Central memory CD8-positive, alpha-beta T cell (primary cell): ENCODE results near the gene LTBP2.

Experiments used
- ATAC-seq: fragments of 150-1000 bp; cut with Tn5 transposase; replicated peaks from 2 replicates; pipeline ENCODE4 v1.10.0; 2022; ENCODE audit warnings: mild to moderate bottlenecking, moderate FRiP score, moderate number of reproducible peaks; ENCODE audit not compliant: poor library complexity, severe bottlenecking; ENCODE audit errors: extremely low read depth
- DNase-seq, 2 donors: peaks; one replicate each; pipeline ENCODE4 v3.0.0; 2021; ENCODE audit warnings: low spot score in 2 of 2
- H3K27ac Mint-ChIP-seq: one replicate; pipeline ENCODE4 v1.8.0; 2022; ENCODE audit warnings: low read depth, mild to moderate bottlenecking, moderate library complexity, mixed read lengths
- H3K27me3 Mint-ChIP-seq: one replicate; pipeline ENCODE4 v1.8.0; 2022; ENCODE audit warnings: mixed read lengths
- H3K36me3 Mint-ChIP-seq: one replicate; pipeline ENCODE4 v1.8.0; 2022; ENCODE audit warnings: mild to moderate bottlenecking, moderate library complexity, mixed read lengths; ENCODE audit not compliant: insufficient read depth
- H3K4me1 Mint-ChIP-seq: one replicate; pipeline ENCODE4 v1.8.0; 2022; ENCODE audit warnings: mixed read lengths
- H3K4me3 Mint-ChIP-seq: one replicate; pipeline ENCODE4 v1.8.0; 2022; ENCODE audit warnings: mild to moderate bottlenecking, moderate library complexity, mixed read lengths
- H3K9me3 Mint-ChIP-seq: one replicate; pipeline ENCODE4 v1.8.0; 2022; ENCODE audit warnings: mixed read lengths

Gene LTBP2

DNA sequence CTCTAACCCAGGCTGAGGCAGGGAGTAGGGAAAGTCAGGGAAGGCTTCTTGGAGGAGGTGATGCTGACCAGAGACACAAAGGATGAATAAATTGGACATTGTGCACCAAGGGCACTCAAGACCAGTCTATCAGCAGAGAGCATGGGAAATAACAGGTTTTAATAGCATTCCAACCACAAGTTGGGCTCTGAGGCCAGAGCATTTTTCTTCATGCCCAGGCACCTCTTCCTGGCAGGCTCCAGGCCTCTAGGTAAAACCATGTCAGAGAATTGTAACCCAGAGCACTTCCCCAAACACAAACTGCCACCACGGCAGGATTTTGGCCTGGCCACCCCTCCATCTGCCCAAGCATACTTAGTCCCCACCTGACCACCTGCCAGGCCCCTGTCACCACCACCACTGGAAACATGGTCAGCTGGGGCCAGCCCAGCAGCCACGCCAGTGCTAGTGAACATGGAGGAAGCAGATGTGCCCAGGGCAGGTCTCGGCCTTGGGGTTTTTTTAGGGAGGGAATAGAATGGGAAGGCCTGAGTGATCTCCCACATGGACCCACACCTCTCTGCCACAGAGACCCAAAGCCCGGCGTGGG lies 22.7 kb downstream of the LTBP2 start:
- H3K27ac Mint-ChIP-seq, result no peak overlapping the region
- no peak for DNase-seq
- no peaks in the 10 kb centered on the region for H3K36me3 Mint-ChIP-seq
- no peaks in the 10 kb centered on the region for H3K4me1 Mint-ChIP-seq
- no peak overlapping the region for H3K4me3 Mint-ChIP-seq
- H3K9me3 Mint-ChIP-seq, result no peaks in the 10 kb centered on the region
- peaks cover 18% of the 10 kb centered on the region for H3K27me3 Mint-ChIP-seq
- ATAC-seq, result no peak

GRCh38 chr14:74587363-74587707 lies 24.7 kb downstream of the LTBP2 start:
- H3K27ac Mint-ChIP-seq, result no peak overlapping the region
- H3K36me3 Mint-ChIP-seq, result no peaks in the 10 kb centered on the region

GRCh38 chr14:74586681-74587362 lies 25.2 kb downstream of the LTBP2 start:
- Mint-ChIP-seq H3K9me3 (no peaks in the 10 kb centered on the region), H3K27ac (no peak overlapping the region), H3K36me3 (no peaks in the 10 kb centered on the region), H3K4me3 (no peak overlapping the region), H3K4me1 (no peaks in the 10 kb centered on the region), H3K27me3 (peaks cover 19% of the 10 kb centered on the region)
- ATAC-seq, result no peak
- no peak for DNase-seq

More at GRCh38 chr14:74587363-74587707, 24.7 kb downstream of the LTBP2 start:
- Mint-ChIP-seq H3K4me1 (no peaks in the 10 kb centered on the region), H3K27me3 (peaks cover 19% of the 10 kb centered on the region), H3K4me3 (no peak overlapping the region), H3K9me3 (no peaks in the 10 kb centered on the region)
- DNase-seq, result no peak
- ATAC-seq, result no peak

DNA sequence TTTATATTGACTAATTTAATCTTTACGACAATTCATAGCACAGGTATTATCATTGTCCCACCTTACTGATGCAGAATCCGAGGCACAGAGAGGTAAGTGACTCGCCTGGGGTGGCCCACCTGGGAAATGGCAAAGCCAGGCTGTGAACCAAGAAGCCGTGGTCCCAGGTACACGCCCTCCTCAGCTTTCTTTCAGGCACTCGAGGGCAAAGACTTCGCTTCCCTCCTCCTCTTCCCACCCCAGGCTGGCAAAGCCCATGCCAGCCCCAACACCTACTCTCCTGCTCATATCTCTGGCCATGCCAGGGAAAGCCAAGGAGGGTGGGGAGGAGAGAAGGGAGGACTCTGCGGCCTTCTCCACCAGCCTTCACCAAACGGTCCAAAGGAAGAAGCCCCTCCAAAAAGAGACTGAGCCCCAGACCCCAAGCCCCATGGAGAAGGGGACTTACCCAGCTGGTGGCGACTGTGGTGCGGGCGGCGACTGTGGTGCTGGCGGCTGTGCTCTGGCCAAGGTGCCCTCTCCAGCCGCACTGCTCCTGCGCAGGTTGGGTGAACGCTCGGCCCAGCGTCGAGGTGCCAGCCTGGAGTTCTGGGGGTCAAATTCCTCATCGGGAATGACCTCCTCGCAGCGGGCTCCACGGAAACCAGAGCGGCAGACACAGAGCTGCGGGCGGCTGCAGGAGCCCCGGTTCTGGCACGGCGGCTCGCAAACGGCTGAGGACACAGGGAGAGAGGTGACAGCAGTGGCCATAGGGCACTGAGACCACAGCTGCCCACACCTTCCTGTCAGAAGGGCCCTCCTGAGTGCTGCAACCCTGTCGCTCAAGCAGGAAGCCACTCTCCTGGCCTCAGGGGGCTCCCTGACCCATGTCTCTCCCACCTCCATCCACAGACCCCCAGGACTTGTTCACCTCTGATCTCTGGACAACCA lies 26.4 kb downstream of the LTBP2 start:
- Mint-ChIP-seq H3K9me3 (no peaks in the 10 kb centered on the region), H3K4me1 (no peaks in the 10 kb centered on the region)

DNA sequence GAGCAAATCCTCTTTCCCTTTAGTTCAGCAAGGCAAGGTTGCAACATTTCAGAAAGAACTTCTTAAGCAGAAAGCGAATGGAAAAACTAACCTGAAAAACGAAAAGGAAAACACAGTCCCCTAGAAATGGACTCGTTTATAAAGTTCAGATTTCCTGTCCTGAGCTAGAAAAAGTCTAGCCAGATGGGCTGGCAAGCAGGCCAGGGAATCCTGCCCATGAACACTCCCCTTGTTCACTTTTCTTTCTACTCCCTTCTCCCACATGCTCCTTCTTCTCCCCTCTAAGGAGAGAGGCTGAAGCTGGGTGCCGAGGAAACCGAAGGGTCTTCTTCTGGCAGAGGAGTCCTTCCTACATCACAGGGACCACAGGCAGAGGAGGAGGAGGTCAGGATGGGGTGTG lies 27.1 kb downstream of the LTBP2 start:
- DNase-seq (no peak), ATAC-seq (no peak)
- no peaks in the 10 kb centered on the region for H3K9me3 Mint-ChIP-seq
- no peaks in the 10 kb centered on the region for H3K36me3 Mint-ChIP-seq
- no peak overlapping the region for H3K27ac Mint-ChIP-seq
- H3K4me3 Mint-ChIP-seq, result no peak overlapping the region
- H3K27me3 Mint-ChIP-seq, result peaks cover 20% of the 10 kb centered on the region
- peaks cover 3% of the 10 kb centered on the region for H3K4me1 Mint-ChIP-seq

More for the DNA sequence above, 26.4 kb downstream of the LTBP2 start:
- Mint-ChIP-seq H3K4me3 (no peak overlapping the region), H3K27me3 (peaks cover 19% of the 10 kb centered on the region), H3K27ac (no peak overlapping the region), H3K36me3 (no peaks in the 10 kb centered on the region)
- no peak for DNase-seq
- no peak for ATAC-seq

GRCh38 chr14:74583689-74584434 lies 28.2 kb downstream of the LTBP2 start:
- no peaks in the 10 kb centered on the region for H3K9me3 Mint-ChIP-seq
- H3K27ac Mint-ChIP-seq, result no peak overlapping the region
- H3K4me1 Mint-ChIP-seq, result peaks cover 8% of the 10 kb centered on the region
- ATAC-seq (no peak), DNase-seq (no peak)
- peaks cover 28% of the 10 kb centered on the region for H3K27me3 Mint-ChIP-seq
- H3K4me3 Mint-ChIP-seq, result no peak overlapping the region
- no peaks in the 10 kb centered on the region for H3K36me3 Mint-ChIP-seq

DNA sequence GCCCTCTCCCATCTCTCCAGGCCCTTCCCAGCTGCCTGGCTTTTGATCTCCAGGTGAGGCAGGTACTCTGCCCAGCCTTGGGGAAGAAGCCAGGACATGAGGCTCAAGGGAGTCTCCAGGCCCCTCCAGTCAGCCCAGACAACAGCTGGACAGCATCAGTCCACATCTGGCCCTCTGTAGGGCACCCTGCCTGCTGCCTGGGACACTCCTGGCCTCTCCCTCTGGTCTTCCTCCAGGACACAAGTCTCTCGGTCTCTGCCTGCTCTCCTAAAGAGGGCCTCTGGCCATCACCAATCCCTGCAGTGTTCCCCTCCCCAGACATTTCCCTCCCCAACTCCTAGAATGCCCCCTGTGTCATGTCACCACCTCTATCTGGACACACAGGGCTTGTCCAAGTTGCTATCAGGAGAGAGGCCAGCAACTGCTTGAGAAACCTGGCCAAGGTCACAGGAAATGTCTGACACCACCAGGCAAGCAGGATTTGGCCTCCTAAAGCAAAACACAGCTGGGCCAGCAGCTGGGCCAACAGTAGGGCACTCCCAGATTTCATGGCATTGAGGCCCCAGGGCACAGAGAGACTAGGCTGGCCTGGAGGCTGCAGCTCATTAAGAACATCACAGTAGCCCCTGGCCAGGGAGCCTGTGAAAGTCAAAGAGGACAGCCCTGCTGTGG lies 29.0 kb downstream of the LTBP2 start:
- Mint-ChIP-seq H3K4me3 (no peak overlapping the region), H3K27ac (no peak overlapping the region), H3K4me1 (peaks cover 8% of the 10 kb centered on the region), H3K9me3 (no peaks in the 10 kb centered on the region), H3K27me3 (peaks cover 30% of the 10 kb centered on the region), H3K36me3 (no peaks in the 10 kb centered on the region)
- DNase-seq, result no peak
- no peak for ATAC-seq

DNA sequence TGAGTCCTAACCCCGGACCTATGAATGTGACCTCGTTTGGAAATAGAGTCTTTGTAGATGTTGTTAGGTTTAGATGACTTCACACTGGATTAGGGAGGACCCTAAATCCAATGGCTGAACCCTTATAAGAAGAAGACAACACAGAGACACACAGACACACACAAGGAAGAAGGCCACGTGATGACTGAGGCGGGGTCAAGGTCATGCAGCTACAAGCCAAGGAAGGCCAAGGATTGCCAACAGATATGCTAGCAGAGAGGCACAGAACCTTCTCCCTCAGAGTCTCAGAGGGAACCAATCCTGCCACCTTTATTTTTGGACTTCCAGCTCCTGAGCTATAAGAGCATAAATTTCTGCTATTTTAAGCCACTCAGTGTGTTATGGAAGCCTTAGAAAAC lies 31.8 kb downstream of the LTBP2 start:
- H3K9me3 Mint-ChIP-seq, result no peaks in the 10 kb centered on the region
- H3K4me1 Mint-ChIP-seq, result peaks cover 8% of the 10 kb centered on the region
- H3K27ac Mint-ChIP-seq, result no peak overlapping the region
- DNase-seq (no peak), ATAC-seq (no peak)
- H3K27me3 Mint-ChIP-seq, result peaks cover 40% of the 10 kb centered on the region
- H3K36me3 Mint-ChIP-seq, result no peaks in the 10 kb centered on the region
- H3K4me3 Mint-ChIP-seq, result no peak overlapping the region

- ATAC-seq, result no peak
- H3K4me3 Mint-ChIP-seq, result no peak overlapping the region
- peaks cover 11% of the 10 kb centered on the region for H3K4me1 Mint-ChIP-seq
- peaks cover 34% of the 10 kb centered on the region for H3K27me3 Mint-ChIP-seq
- no peak overlapping the region for H3K27ac Mint-ChIP-seq
- no peaks in the 10 kb centered on the region for H3K9me3 Mint-ChIP-seq
- DNase-seq, result no peak
- H3K36me3 Mint-ChIP-seq, result no peaks in the 10 kb centered on the region
These were observed 32.4 kb downstream of the LTBP2 start for GRCh38 chr14:74579447-74580274.

DNA sequence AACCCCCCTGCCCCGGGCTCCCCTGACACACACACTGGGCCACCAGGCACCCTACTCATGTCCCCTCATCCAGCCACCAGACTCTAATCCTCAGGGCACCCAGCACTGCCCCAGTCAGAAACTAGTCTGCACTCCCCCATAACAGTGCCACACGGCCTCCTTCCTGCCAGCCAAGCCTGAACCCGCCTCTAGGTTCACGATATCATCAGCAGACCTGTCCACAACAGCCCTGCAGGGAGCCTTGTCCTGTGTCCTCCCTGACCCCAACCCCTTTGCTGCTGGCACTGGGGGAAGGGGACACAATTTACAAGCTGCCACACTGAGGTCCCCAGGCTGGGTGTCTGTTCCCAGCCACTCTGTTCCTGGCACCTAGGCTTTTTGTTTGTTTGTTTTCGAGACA lies 33.6 kb downstream of the LTBP2 start:
- Mint-ChIP-seq H3K4me1 (peaks cover 23% of the 10 kb centered on the region), H3K36me3 (peaks cover 5% of the 10 kb centered on the region), H3K9me3 (no peaks in the 10 kb centered on the region), H3K27ac (no peak overlapping the region), H3K4me3 (no peak overlapping the region), H3K27me3 (peaks cover 31% of the 10 kb centered on the region)
- ATAC-seq (no peak), DNase-seq (no peak)

DNA sequence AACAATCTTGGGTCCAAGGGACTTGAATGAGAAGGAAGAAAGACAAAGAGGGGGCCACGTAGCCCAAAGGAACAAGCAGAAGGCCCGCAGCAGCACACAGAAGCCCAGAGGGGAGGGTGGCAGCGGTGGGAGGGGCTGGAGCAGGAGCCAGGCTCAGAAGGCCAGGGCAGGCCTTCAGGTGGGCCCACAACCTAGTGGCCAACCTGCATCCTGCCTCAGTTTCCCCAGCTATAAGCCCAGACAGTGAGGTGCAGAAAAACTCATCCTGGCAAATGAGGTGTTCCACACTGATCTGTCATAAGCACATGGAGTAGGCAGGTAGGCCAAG lies 34.1 kb downstream of the LTBP2 start:
- peaks cover 31% of the 10 kb centered on the region for H3K27me3 Mint-ChIP-seq
- H3K4me3 Mint-ChIP-seq, result no peak overlapping the region
- peaks cover 5% of the 10 kb centered on the region for H3K36me3 Mint-ChIP-seq
- peaks cover 29% of the 10 kb centered on the region for H3K4me1 Mint-ChIP-seq
- H3K27ac Mint-ChIP-seq, result no peak overlapping the region
- DNase-seq (no peak), ATAC-seq (no peak)
- H3K9me3 Mint-ChIP-seq, result no peaks in the 10 kb centered on the region
